Colonic mucosa (tissue), 4 donors: ENCODE measurements around the gene SUPT3H. TPM values are rescaled to one million over a fixed set of nuclear protein-coding genes. Genes with fewer than 3 reads are reported as not detected.

Source experiments
- DNase-seq: peaks from one replicate; pipeline ENCODE4 v3.0.0-alpha.2; 2020
- H3K27ac ChIP-seq: fragments of 200-600 bp; one replicate; pipeline ENCODE4 v1.8.0; 2021
- H3K27me3 ChIP-seq: fragments of 200-600 bp; one replicate; pipeline ENCODE4 v1.8.0; 2021
- H3K36me3 ChIP-seq: fragments of 200-600 bp; one replicate; pipeline ENCODE4 v1.8.0; 2021
- H3K4me1 ChIP-seq: fragments of 200-600 bp; one replicate; pipeline ENCODE4 v1.8.0; 2021; ENCODE audit warnings: mild to moderate bottlenecking
- H3K4me3 ChIP-seq: fragments of 200-600 bp; one replicate; pipeline ENCODE4 v1.8.0; 2021
- H3K9ac ChIP-seq, 2 donors: one replicate each; pipeline ENCODE4 v1.7.0; 2013; ENCODE audit warnings: control low read depth in 2 of 2, low read depth in 2 of 2, low read length in 2 of 2
- H3K9me3 ChIP-seq: fragments of 200-600 bp; one replicate; pipeline ENCODE4 v1.8.0; 2021
- intact Hi-C: fragments of 100-400 bp; cut with DNase I; formaldehyde crosslinking; loops from one replicate; pipeline ENCODE4 v1.14.1; 2022
- total RNA-seq, 2 donors: library from RNA; stranded (reverse); fragmentation: NEBNext Ultra II Directional in 1 of 2; extraction: Animal tissue kit (Norgen Biotek cat#: 25700) in 1 of 2; gene quantifications; one replicate each; pipeline ENCODE4 v1.2.1, GENCODE V29; 2021
- TF ChIP-seq, protein P1 (sequence below): fragments of 200-600 bp; IDR thresholded peaks from one replicate; pipeline ENCODE4 v1.8.0; 2022; ENCODE audit warnings: antibody characterized with exemption, mild to moderate bottlenecking
- donor health status: healthy.
- donor health status: DM: no; HTN: no; CAD: no.
- donor health status: DM: no; HTN: no; CAD: no.

SUPT3H gene
- total RNA-seq, 2 donors from 2014 or later = 3.4 to 4.1 TPM

DNA sequence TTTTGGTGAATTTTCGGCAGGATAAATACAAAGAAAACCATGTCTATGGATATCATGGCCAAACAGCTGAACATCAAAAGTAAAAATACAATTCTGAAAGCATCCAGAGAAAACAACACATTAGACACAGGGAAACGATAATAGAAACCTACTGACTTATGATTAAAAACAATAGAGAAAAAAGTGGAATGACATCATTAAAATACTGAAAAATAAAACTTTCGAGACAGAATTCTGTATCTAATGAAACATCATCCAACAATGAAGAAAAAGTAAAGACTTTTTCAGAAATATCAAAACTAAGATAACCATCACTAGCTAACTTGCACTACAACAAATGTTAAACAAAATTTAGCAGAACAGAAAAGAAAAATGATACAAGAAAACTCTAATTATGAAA, 434.2 kb downstream of the SUPT3H start:
- Histone ChIP-seq H3K9ac (no peak overlapping the region), H3K27ac (no peak overlapping the region), H3K9me3 (no peaks in the 10 kb centered on the region), H3K4me3 (no peak overlapping the region), H3K36me3 (no peaks in the 10 kb centered on the region), H3K4me1 (no peaks in the 10 kb centered on the region), H3K27me3 (no peaks in the 10 kb centered on the region)
- no peak for DNase-seq
- TF ChIP-seq, protein P1, sequence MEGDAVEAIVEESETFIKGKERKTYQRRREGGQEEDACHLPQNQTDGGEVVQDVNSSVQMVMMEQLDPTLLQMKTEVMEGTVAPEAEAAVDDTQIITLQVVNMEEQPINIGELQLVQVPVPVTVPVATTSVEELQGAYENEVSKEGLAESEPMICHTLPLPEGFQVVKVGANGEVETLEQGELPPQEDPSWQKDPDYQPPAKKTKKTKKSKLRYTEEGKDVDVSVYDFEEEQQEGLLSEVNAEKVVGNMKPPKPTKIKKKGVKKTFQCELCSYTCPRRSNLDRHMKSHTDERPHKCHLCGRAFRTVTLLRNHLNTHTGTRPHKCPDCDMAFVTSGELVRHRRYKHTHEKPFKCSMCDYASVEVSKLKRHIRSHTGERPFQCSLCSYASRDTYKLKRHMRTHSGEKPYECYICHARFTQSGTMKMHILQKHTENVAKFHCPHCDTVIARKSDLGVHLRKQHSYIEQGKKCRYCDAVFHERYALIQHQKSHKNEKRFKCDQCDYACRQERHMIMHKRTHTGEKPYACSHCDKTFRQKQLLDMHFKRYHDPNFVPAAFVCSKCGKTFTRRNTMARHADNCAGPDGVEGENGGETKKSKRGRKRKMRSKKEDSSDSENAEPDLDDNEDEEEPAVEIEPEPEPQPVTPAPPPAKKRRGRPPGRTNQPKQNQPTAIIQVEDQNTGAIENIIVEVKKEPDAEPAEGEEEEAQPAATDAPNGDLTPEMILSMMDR = no peak
- intact Hi-C loops = no loop called here

DNA sequence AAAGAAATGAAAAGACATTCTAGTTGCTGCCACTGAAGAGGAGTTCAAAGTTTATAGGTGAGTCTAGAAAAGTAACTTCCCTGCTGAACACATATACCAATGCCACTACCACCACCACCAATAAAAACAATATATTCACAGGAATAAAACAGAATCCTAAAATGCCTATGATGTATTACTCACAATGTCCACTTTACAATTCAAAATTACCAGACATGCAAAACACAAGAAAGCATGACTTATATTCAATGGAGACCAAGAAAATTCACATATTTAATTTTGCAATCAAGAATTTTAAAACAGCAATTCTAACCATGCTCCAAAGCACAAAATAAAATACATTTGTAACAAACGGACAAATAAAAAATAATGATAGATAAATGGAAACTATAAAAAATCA, 434.9 kb downstream of the SUPT3H start:
- DNase-seq = no peak
- no peak overlapping the region for H3K4me3 ChIP-seq
- no peak overlapping the region for H3K9ac ChIP-seq
- H3K4me1 ChIP-seq = no peaks in the 10 kb centered on the region
- intact Hi-C loops = no loop called here
- H3K36me3 ChIP-seq = no peaks in the 10 kb centered on the region
- no peaks in the 10 kb centered on the region for H3K9me3 ChIP-seq
- no peak overlapping the region for H3K27ac ChIP-seq
- H3K27me3 ChIP-seq = no peaks in the 10 kb centered on the region
- TF ChIP-seq, protein P1 = no peak

DNA sequence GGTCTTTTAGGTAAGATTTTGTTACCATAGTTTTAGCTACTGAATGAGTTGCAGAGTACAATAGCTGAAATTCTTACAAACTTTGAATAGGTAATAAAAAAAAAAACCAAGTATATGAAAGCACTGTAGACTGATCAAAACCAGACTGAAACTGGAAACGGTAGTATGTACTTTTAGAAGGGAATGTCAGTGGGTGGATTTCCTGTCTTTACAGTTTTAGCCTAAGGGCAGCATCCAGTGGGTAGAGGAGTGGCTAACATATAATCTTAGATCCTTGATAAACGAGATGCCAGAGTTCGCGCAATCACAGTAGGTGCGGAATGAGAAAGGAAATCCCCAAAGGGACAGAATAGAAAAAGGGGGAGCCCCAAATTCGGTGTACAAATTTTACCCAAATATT, 435.5 kb downstream of the SUPT3H start:
- intact Hi-C loops = no loop called here
- H3K9ac ChIP-seq = no peak overlapping the region
- no peaks in the 10 kb centered on the region for H3K9me3 ChIP-seq
- DNase-seq = no peak
- TF ChIP-seq, protein P1 = no peak
- no peaks in the 10 kb centered on the region for H3K27me3 ChIP-seq
- H3K4me3 ChIP-seq = no peak overlapping the region
- H3K27ac ChIP-seq = no peak overlapping the region
- H3K36me3 ChIP-seq = no peaks in the 10 kb centered on the region
- no peaks in the 10 kb centered on the region for H3K4me1 ChIP-seq

DNA sequence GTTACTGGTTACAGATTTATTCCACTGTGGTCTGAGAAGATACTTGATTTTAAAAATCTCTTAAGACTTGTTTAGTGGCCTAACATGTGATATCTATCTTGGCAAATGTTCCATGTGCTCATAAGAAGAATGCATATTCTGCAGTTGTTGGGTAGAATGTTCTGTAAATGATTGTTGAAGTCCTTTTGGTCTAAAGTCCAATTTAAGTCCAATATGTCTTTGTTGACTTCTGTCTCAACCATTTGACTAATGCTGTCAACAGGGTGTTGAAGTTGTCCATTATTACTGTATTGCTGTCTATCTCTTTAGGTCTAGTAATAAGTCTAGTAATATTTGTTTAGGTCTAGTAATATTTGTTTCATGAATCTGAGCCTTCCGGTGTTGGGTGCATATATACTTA, 437.4 kb downstream of the SUPT3H start:
- H3K4me1 ChIP-seq = no peaks in the 10 kb centered on the region
- no peaks in the 10 kb centered on the region for H3K36me3 ChIP-seq
- no peak for DNase-seq
- no peaks in the 10 kb centered on the region for H3K9me3 ChIP-seq
- intact Hi-C loops = no loop called here
- H3K9ac ChIP-seq = no peak overlapping the region
- H3K27me3 ChIP-seq = no peaks in the 10 kb centered on the region
- TF ChIP-seq, protein P1 = no peak
- no peak overlapping the region for H3K27ac ChIP-seq
- H3K4me3 ChIP-seq = no peak overlapping the region

DNA sequence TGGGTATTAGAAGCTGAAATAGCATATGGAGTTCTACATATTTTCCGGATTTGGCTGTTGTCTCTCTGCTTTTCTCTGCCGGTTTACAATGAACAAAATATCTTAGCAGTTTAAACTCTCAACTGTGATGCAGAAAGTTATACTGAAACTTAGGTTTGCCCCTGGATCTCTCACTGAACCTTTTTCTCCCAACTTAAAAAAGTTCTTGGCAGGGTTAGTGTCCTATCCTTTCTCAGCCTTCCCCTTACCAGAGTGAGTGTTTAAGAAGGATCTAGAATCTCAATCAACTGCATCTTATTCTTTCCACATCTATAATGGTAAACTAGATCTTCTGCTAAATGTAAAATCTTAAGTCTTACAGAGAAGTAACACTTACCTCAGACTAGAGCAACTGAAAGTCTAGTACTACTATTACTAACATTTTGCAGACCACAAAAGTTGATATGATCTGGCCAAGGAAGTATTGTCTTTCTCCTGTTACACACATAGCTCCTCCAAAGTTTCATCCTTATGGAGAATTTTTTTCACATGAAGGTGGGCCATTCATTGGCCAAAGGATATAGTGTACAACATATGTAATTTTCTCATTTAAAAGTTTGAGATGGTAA, 441.9 kb downstream of the SUPT3H start:
- TF ChIP-seq, protein P1 = no peak
- Histone ChIP-seq H3K4me3 (no peak overlapping the region), H3K9ac (no peak overlapping the region), H3K36me3 (no peaks in the 10 kb centered on the region), H3K9me3 (no peaks in the 10 kb centered on the region), H3K27me3 (no peaks in the 10 kb centered on the region), H3K27ac (no peak overlapping the region), H3K4me1 (no peaks in the 10 kb centered on the region)
- intact Hi-C loops = no loop called here
- DNase-seq = no peak
